GM19397 (cell line): ENCODE measurements around the gene UNC5CL.
"Not testable (repeated sequence)": the region's sequence is repeated elsewhere in the genome, so short reads cannot be mapped to it uniquely, and the experiment has no call there.

Experiments
- ATAC-seq: cut with Tn5 transposase; IDR thresholded peaks from one replicate; pipeline ENCODE4 v1.9.1; 2021; ENCODE audit warnings: mild to moderate bottlenecking, moderate library complexity; ENCODE audit not compliant: unreplicated experiment

UNC5CL gene

GRCh38 chr6:41040940-41041536 is 2.0 kb upstream of the UNC5CL start:
- ATAC-seq, result no peak

GRCh38 chr6:41040101-41040939 is 1.3 kb upstream of the UNC5CL start:
- no peak for ATAC-seq

- ATAC-seq, result no peak
Measured at GRCh38 chr6:41038205-41038604, 816 bp downstream of the UNC5CL start.

- ATAC-seq, result no peak
Measured at GRCh38 chr6:41037107-41037900, 1.7 kb downstream of the UNC5CL start.

- no peak for ATAC-seq
Measured at GRCh38 chr6:41036601-41037000, 2.4 kb downstream of the UNC5CL start.

- ATAC-seq, result no peak
Measured at GRCh38 chr6:41036186-41036585, 2.8 kb downstream of the UNC5CL start.

- ATAC-seq, result no peak
Measured at GRCh38 chr6:41033776-41034175, 5.2 kb downstream of the UNC5CL start.

- ATAC-seq, result no peak
Measured at GRCh38 chr6:41032830-41033229, 6.2 kb downstream of the UNC5CL start.

GRCh38 chr6:41028561-41029412 is 10.2 kb downstream of the UNC5CL start:
- peak; percentile 46 for ATAC-seq

GRCh38 chr6:41027799-41028560 is 11.0 kb downstream of the UNC5CL start:
- ATAC-seq, result peak; percentile 86

GRCh38 chr6:41027241-41027640 is 11.8 kb downstream of the UNC5CL start:
- ATAC-seq, result no peak

- ATAC-seq, result no peak
Measured at GRCh38 chr6:41025966-41026530, 13.0 kb downstream of the UNC5CL start.

GRCh38 chr6:41023114-41023513 is 15.9 kb downstream of the UNC5CL start:
- ATAC-seq, result no peak

GRCh38 chr6:41022294-41022693 is 16.7 kb downstream of the UNC5CL start:
- no peak for ATAC-seq

- no peak for ATAC-seq
Measured at GRCh38 chr6:41021832-41022231, 17.2 kb downstream of the UNC5CL start.

- no peak for ATAC-seq
Measured at GRCh38 chr6:41017663-41018062, 21.4 kb downstream of the UNC5CL start.

GRCh38 chr6:41015860-41016259 is 23.2 kb downstream of the UNC5CL start:
- not testable (repeated sequence) for ATAC-seq

- no peak for ATAC-seq
Measured at GRCh38 chr6:41014780-41015179, 24.2 kb downstream of the UNC5CL start.

- no peak for ATAC-seq
Measured at GRCh38 chr6:41013466-41014153, 25.4 kb downstream of the UNC5CL start.
